Endodermal cell (in vitro differentiated cells): Measurements from ENCODE around the gene CCDC88A. TPM values are rescaled to one million over a fixed set of nuclear protein-coding genes. Genes with fewer than 3 reads are reported as not detected.

Experiments used
- DNase-seq: peaks from one replicate; pipeline ENCODE4 v3.0.0-alpha.2; 2017
- H3K27ac ChIP-seq: 2 replicates; pipeline ENCODE4 v1.5.1; 2013; ENCODE audit warnings: mild to moderate bottlenecking, low read depth, low read length, moderate library complexity
- H3K27me3 ChIP-seq: 2 replicates; pipeline ENCODE4 v1.6.1; 2013; ENCODE audit warnings: mild to moderate bottlenecking, low read length, moderate library complexity; ENCODE audit not compliant: insufficient read depth, control insufficient read depth, poor library complexity, severe bottlenecking
- H3K36me3 ChIP-seq: 2 replicates; pipeline ENCODE4 v1.7.0; 2013; ENCODE audit warnings: mild to moderate bottlenecking, low read length, moderate library complexity; ENCODE audit not compliant: control insufficient read depth, insufficient read depth
- H3K4me1 ChIP-seq: one replicate; pipeline ENCODE4 v1.7.0; 2013; ENCODE audit warnings: low read length; ENCODE audit not compliant: control insufficient read depth, insufficient read depth
- H3K4me3 ChIP-seq: 2 replicates; pipeline ENCODE4 v1.5.1; 2013; ENCODE audit warnings: mild to moderate bottlenecking, low read length, moderate library complexity
- H3K9ac ChIP-seq: 2 replicates; pipeline ENCODE4 v1.6.1; 2013; ENCODE audit warnings: mild to moderate bottlenecking, low read length, moderate library complexity; ENCODE audit not compliant: poor library complexity, severe bottlenecking; ENCODE audit errors: extremely low read depth
- H3K9me3 ChIP-seq: 2 replicates; pipeline ENCODE4 v1.6.1; 2013; ENCODE audit warnings: mild to moderate bottlenecking, low read length, moderate library complexity; ENCODE audit not compliant: control insufficient read depth
- H3K27ac Mint-ChIP-seq: 2 replicates; pipeline ENCODE4 v1.8.0; 2020; ENCODE audit warnings: mixed read lengths
- H3K27me3 Mint-ChIP-seq: 2 replicates; pipeline ENCODE4 v1.8.0; 2021; ENCODE audit warnings: mild to moderate bottlenecking, mixed read lengths; ENCODE audit not compliant: insufficient read depth
- H3K36me3 Mint-ChIP-seq: 2 replicates; pipeline ENCODE4 v1.8.0; 2020; ENCODE audit warnings: low read depth, mixed read lengths
- H3K4me1 Mint-ChIP-seq: 2 replicates; pipeline ENCODE4 v1.8.0; 2020; ENCODE audit warnings: mixed read lengths
- H3K4me3 Mint-ChIP-seq: 2 replicates; pipeline ENCODE4 v1.8.0; 2020; ENCODE audit warnings: mild to moderate bottlenecking, moderate library complexity, mixed read lengths
- H3K9me3 Mint-ChIP-seq: 2 replicates; pipeline ENCODE4 v1.8.0; 2020; ENCODE audit warnings: mild to moderate bottlenecking, mixed read lengths
- WGBS, 2 experiments: methylation state at CpG; one replicate each; pipeline versions ENCODE4 v1.1.5 to v1.1.7; 2013; ENCODE audit warnings: missing lambda C conversion rate in 2 of 2, mixed read lengths in 1 of 2; ENCODE audit not compliant: insufficient coverage in 1 of 2, insufficient read length in 1 of 2; 5-methylcytosine and 5-hydroxymethylcytosine counted together
- total RNA-seq, 2 donors: library from RNA; stranded (reverse); fragmentation: NEBNext Ultra II Directional in 1 of 2; extraction: Animal tissue kit (Norgen Biotek cat#: 25700) in 1 of 2; gene quantifications; 2 replicates in 1 of 2; 3 replicates in 1 of 2; pipeline ENCODE4 v1.2.1, GENCODE V29; 2021
- TF ChIP-seq, protein P1 (sequence below): fragments of 200-600 bp; sonication (generic); conservative IDR thresholded peaks from 2 replicates; pipeline ENCODE4 v1.5.0; 2021; ENCODE audit warnings: antibody characterized with exemption, mild to moderate bottlenecking

Gene CCDC88A
- total RNA-seq, 2 donors from 2014 or later = 84.2 to 88.4 TPM

DNA sequence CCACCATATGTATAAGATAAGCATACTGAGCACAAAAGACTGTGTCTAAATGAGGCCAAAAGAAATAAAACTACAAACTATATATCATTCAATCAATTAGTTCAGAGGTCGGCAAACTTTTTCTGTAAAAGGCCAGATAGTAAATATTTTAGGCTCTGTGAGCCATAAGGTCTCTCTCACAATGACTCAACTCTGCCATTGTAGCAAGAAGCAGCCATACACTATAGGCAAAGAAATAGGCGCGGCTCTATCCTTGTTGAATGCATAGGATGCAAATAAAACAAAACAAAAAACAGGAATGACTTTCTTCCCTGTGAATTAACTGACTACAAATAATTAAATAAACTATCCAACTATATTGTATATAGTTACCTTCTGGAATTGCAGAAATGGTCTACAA lies 8.6 kb upstream of the CCDC88A start:
- Histone ChIP-seq H3K9ac (no peak overlapping the region), H3K27me3 (no peaks in the 10 kb centered on the region), H3K4me3 (no peak overlapping the region), H3K9me3 (no peaks in the 10 kb centered on the region), H3K36me3 (no peaks in the 10 kb centered on the region), H3K4me1 (no peaks in the 10 kb centered on the region), H3K27ac (no peak overlapping the region)
- no peak overlapping the region for H3K4me3 Mint-ChIP-seq
- 93 to 100% methylated on average over 1 to 3 of the region's 3 CpGs for WGBS, 2 experiments
- H3K36me3 Mint-ChIP-seq = no peaks in the 10 kb centered on the region
- H3K27ac Mint-ChIP-seq = no peak overlapping the region
- H3K4me1 Mint-ChIP-seq = no peaks in the 10 kb centered on the region
- TF ChIP-seq, protein P1, sequence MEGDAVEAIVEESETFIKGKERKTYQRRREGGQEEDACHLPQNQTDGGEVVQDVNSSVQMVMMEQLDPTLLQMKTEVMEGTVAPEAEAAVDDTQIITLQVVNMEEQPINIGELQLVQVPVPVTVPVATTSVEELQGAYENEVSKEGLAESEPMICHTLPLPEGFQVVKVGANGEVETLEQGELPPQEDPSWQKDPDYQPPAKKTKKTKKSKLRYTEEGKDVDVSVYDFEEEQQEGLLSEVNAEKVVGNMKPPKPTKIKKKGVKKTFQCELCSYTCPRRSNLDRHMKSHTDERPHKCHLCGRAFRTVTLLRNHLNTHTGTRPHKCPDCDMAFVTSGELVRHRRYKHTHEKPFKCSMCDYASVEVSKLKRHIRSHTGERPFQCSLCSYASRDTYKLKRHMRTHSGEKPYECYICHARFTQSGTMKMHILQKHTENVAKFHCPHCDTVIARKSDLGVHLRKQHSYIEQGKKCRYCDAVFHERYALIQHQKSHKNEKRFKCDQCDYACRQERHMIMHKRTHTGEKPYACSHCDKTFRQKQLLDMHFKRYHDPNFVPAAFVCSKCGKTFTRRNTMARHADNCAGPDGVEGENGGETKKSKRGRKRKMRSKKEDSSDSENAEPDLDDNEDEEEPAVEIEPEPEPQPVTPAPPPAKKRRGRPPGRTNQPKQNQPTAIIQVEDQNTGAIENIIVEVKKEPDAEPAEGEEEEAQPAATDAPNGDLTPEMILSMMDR = no peak
- H3K9me3 Mint-ChIP-seq = no peaks in the 10 kb centered on the region
- H3K27me3 Mint-ChIP-seq = no peaks in the 10 kb centered on the region
- no peak for DNase-seq

DNA sequence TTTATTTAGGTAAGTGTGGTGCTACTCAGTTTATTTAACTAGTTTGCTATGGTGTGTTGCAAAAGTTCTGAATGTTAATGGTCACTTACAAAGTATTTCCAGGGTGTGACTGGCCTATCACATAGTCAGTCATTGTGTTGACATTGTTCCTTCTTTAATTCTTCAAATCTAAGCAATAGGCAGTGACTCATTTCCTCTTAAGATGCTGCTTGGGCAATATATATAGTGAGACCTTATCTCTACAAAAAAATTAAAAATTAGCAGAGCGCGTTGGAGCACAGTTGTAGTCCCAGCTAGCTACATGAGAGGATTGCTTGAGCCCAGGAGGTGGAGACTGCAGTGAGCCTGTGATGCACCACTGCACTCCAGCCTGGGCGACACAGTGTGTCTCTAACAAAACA lies 5.8 kb upstream of the CCDC88A start:
- Histone ChIP-seq H3K27ac (no peak overlapping the region), H3K4me1 (no peaks in the 10 kb centered on the region), H3K36me3 (no peaks in the 10 kb centered on the region), H3K27me3 (no peaks in the 10 kb centered on the region), H3K9ac (no peak overlapping the region), H3K4me3 (no peak overlapping the region), H3K9me3 (no peaks in the 10 kb centered on the region)
- H3K27me3 Mint-ChIP-seq = no peaks in the 10 kb centered on the region
- no peak overlapping the region for H3K27ac Mint-ChIP-seq
- TF ChIP-seq, protein P1 = no peak
- no peak overlapping the region for H3K4me3 Mint-ChIP-seq
- 90 to 95% methylated on average over 2 to 3 of the region's 3 CpGs for WGBS, 2 experiments
- no peaks in the 10 kb centered on the region for H3K36me3 Mint-ChIP-seq
- no peak for DNase-seq
- peaks cover under 1% of the 10 kb centered on the region for H3K4me1 Mint-ChIP-seq
- no peaks in the 10 kb centered on the region for H3K9me3 Mint-ChIP-seq

DNA sequence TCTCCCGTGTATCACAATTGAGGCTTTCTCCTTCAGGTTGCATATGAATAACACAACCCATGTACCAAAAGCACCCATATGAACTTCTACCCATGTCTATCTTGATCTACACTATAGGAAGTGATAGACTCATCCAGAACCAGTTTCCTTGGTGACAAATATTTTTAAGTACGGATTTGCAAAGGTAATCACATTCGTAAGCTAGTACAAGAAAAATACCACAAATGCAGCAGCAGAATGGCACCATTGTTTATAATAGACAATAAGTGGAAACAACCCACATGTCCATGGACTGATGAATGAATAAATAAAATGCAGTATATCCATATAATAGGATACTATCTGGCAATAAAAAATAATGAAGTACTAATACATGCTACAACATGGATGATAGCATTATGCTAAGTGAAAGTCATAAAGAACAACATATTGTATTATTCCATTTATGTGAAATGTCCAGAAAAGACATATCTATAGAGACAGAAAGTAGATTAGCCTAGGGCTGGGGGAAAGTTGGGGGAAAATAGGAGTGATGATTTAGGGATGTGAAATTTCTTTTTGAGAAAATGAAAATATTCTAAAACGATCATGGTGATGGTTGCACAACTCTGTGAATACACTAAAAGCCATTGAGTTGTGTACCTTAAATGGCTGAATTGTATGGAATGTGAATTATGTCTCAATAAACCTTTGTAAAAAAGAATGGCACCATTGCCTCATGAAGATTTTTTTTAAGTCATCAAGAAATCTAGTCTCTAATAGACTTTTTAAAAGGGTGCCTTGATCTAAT lies 3.4 kb upstream of the CCDC88A start:
- H3K9ac ChIP-seq = no peak overlapping the region
- Mint-ChIP-seq H3K4me1 (peaks cover 7% of the 10 kb centered on the region), H3K27ac (no peak overlapping the region), H3K36me3 (no peaks in the 10 kb centered on the region), H3K9me3 (no peaks in the 10 kb centered on the region), H3K4me3 (no peak overlapping the region), H3K27me3 (no peaks in the 10 kb centered on the region)
- 64 to 88% methylated on average over 2 to 4 of the region's 4 CpGs for WGBS, 2 experiments
- no peaks in the 10 kb centered on the region for H3K27me3 ChIP-seq
- H3K36me3 ChIP-seq = no peaks in the 10 kb centered on the region
- H3K4me1 ChIP-seq = no peaks in the 10 kb centered on the region
- TF ChIP-seq, protein P1 = no peak
- H3K9me3 ChIP-seq = no peaks in the 10 kb centered on the region
- no peak for DNase-seq
- H3K27ac ChIP-seq = no peak overlapping the region
- no peak overlapping the region for H3K4me3 ChIP-seq
